Endothelial cell of umbilical vein (primary cell): ENCODE results near the gene P2RX2. TPM values are rescaled to one million over a fixed set of nuclear protein-coding genes. Genes with fewer than 3 reads are reported as not detected.

ENCODE experiments used
- BruUV-seq: library from RNA; stranded (reverse); fragments of 400-500 nt; replicated peaks from 2 replicates; lab custom pipeline; 2021; lab: Mats Ljungman, UMichigan
- CTCF ChIA-PET: fragments of 300-600, 350-600 bp; sonication (Branson Sonifier 250); formaldehyde crosslinking; loops from one replicate; lab custom pipeline; 2021; ENCODE audit warnings: antibody characterized with exemption, inconsistent platforms; lab: Charles Lee
- POLR2A ChIA-PET: fragments of 300-600, 350-600 bp; sonication (Branson Sonifier 250); formaldehyde crosslinking; loops from one replicate; lab custom pipeline; 2021; ENCODE audit warnings: antibody characterized with exemption, inconsistent platforms; lab: Charles Lee
- DNase-seq: peaks from one replicate; pipeline ENCODE4 v3.0.0-alpha.2; 2011; ENCODE audit warnings: low read depth, low spot score
- FAIRE-seq: peaks from 2 replicates; lab custom pipeline; 2011; peaks lifted over from hg19 to GRCh38; lab: Jason Lieb, UNC
- H2AFZ ChIP-seq: 2 replicates; pipeline ENCODE4 v1.6.0; 2012; ENCODE audit warnings: low read depth, low read length, control low read depth, inconsistent platforms
- H3K27ac ChIP-seq: 2 replicates; pipeline ENCODE4 v1.5.1; 2011; ENCODE audit warnings: low read depth, mild to moderate bottlenecking, control low read depth, low read length, moderate library complexity; ENCODE audit not compliant: insufficient read depth
- H3K27me3 ChIP-seq, 2 experiments: 2 replicates each; pipeline versions ENCODE4 v1.6.0 to v1.6.1; 2011; ENCODE audit warnings: low read length in 2 of 2, mixed read lengths in 1 of 2; ENCODE audit not compliant: control insufficient read depth in 2 of 2, insufficient read depth in 2 of 2
- H3K36me3 ChIP-seq, 2 experiments: 2 replicates in 1 of 2; 3 replicates in 1 of 2; pipeline ENCODE4 v1.5.1; 2011; ENCODE audit warnings: low read length in 2 of 2, mild to moderate bottlenecking in 1 of 2, moderate library complexity in 1 of 2; ENCODE audit not compliant: control insufficient read depth in 2 of 2, insufficient read depth in 2 of 2; ENCODE audit errors: extremely low read depth in 1 of 2
- H3K4me1 ChIP-seq: 3 replicates; pipeline ENCODE4 v1.5.1; 2011; ENCODE audit warnings: mild to moderate bottlenecking, low read length; ENCODE audit not compliant: control insufficient read depth, insufficient read depth; ENCODE audit errors: extremely low read depth
- H3K4me2 ChIP-seq: 2 replicates; pipeline ENCODE4 v1.6.1; 2011; ENCODE audit warnings: low read length, control low read depth, mixed read lengths; ENCODE audit not compliant: insufficient read depth
- H3K4me3 ChIP-seq, 3 experiments: fragments of 200-600 bp in 1 of 3; sonication (generic), shearing (Covaris generic) in 1 of 3; replicated peaks in 1 of 3; 2 replicates each; pipeline ENCODE4 v1.5.1; 2011 to 2016; ENCODE audit warnings: control low read depth in 3 of 3, low read length in 3 of 3, mild to moderate bottlenecking in 2 of 3, inconsistent platforms in 1 of 3, low read depth in 1 of 3, moderate library complexity in 1 of 3; ENCODE audit not compliant: insufficient read depth in 1 of 3
- H3K79me2 ChIP-seq: 2 replicates; pipeline ENCODE4 v1.6.0; 2012; ENCODE audit warnings: low read length, inconsistent platforms; ENCODE audit not compliant: control insufficient read depth, insufficient read depth
- H3K9ac ChIP-seq: replicated peaks from 2 replicates; pipeline ENCODE3; 2011; ENCODE audit warnings: low read length, control low read depth; ENCODE audit not compliant: insufficient read depth; ENCODE audit errors: extremely low read depth
- H3K9me1 ChIP-seq: replicated peaks from 3 replicates; pipeline ENCODE4 v1.6.0; 2011; ENCODE audit warnings: mild to moderate bottlenecking, low read length; ENCODE audit not compliant: control insufficient read depth, insufficient read depth; ENCODE audit errors: extremely low read depth
- H3K9me3 ChIP-seq: replicated peaks from 2 replicates; pipeline ENCODE4 v1.5.1; 2012; ENCODE audit warnings: low read length, inconsistent platforms; ENCODE audit not compliant: control insufficient read depth, insufficient read depth
- H4K20me1 ChIP-seq: replicated peaks from 2 replicates; pipeline ENCODE3; 2011; ENCODE audit warnings: mild to moderate bottlenecking, low read length; ENCODE audit not compliant: control insufficient read depth, insufficient read depth; ENCODE audit errors: extremely low read depth
- CTCF ChIP-seq, 2 donors: IDR thresholded peaks; 1 replicate in 1 of 2; 2 replicates in 1 of 2; pipeline ENCODE4 v1.5.1; 2011; ENCODE audit warnings: low read length in 2 of 2, mild to moderate bottlenecking in 2 of 2, moderate library complexity in 2 of 2, control low read depth in 1 of 2, inconsistent platforms in 1 of 2, low read depth in 1 of 2; ENCODE audit not compliant: insufficient read depth in 1 of 2; ENCODE audit errors: extremely low read depth in 1 of 2
- EZH2 ChIP-seq: IDR thresholded peaks from 2 replicates; pipeline ENCODE4 v1.6.1; 2012; ENCODE audit warnings: borderline replicate concordance, low read depth, mild to moderate bottlenecking, moderate library complexity, low read length, inconsistent platforms; ENCODE audit not compliant: severe bottlenecking
- FOS ChIP-seq: IDR thresholded peaks from 2 replicates; pipeline ENCODE4 v1.6.1; 2011; ENCODE audit warnings: mild to moderate bottlenecking, low read length, moderate library complexity, borderline replicate concordance; ENCODE audit not compliant: insufficient read depth
- GATA2 ChIP-seq: IDR thresholded peaks from 2 replicates; pipeline ENCODE4 v1.7.0; 2011; ENCODE audit warnings: low read depth, mild to moderate bottlenecking, moderate library complexity, mixed read lengths, low read length; ENCODE audit not compliant: insufficient read length, insufficient read depth
- JUN ChIP-seq: IDR thresholded peaks from 2 replicates; pipeline ENCODE4 v1.6.1; 2011; ENCODE audit warnings: borderline replicate concordance, low read depth; ENCODE audit not compliant: insufficient read length, insufficient read depth
- MAX ChIP-seq: IDR thresholded peaks from 2 replicates; pipeline ENCODE4 v1.6.1; 2011; ENCODE audit not compliant: insufficient read depth, insufficient read length
- MYC ChIP-seq: IDR thresholded peaks from one replicate; pipeline ENCODE4 v1.6.1; 2011; ENCODE audit warnings: mild to moderate bottlenecking, low read depth, low read length
- POLR2A ChIP-seq: IDR thresholded peaks from 2 replicates; pipeline ENCODE4 v1.6.1; 2012; ENCODE audit warnings: low read depth, mild to moderate bottlenecking, control low read depth, low read length
- POLR2AphosphoS5 ChIP-seq: IDR thresholded peaks from 2 replicates; pipeline ENCODE4 v1.6.1; 2012; ENCODE audit warnings: low read depth, mild to moderate bottlenecking, control low read depth, low read length, moderate library complexity; ENCODE audit not compliant: insufficient read depth
- dilution Hi-C: fragments of 300-500 bp; cut with MboI; formaldehyde crosslinking; loops from one replicate; pipeline ENCODE4 v1.15.0; 2019; ENCODE audit warnings: low sequenced_read_pairs; ENCODE audit not compliant: extremely low pct_ligation_motif_present
- intact Hi-C: fragments of 100-400 bp; cut with micrococcal nuclease; formaldehyde crosslinking; loops from one replicate; pipeline ENCODE4 v1.10.0; 2022
- polyA plus RNA-seq, 4 experiments: library from polyadenylated mRNA; depleted of rRNA in 3 of 4; stranded (reverse) in 3 of 4; unstranded in 1 of 4; fragments of >200 nt; gene quantifications; 2 replicates each; pipeline versions ENCODE4 v1.2.1 to v1.2.3, GENCODE V29; 2011 to 2012; ENCODE audit warnings: missing spikeins in 1 of 4
- total RNA-seq: library from RNA; stranded (reverse); gene quantifications from 2 replicates; pipeline ENCODE4 v1.2.3, GENCODE V29; 2021

P2RX2 gene
- total and polyA plus RNA-seq, 2 donors (not counting 3 experiments of a cell fraction or from before 2014, with no cell fraction given), result not detected

GRCh38 chr12:132620113-132620898 lies 1.7 kb downstream of the P2RX2 start:
- Histone ChIP-seq H3K27ac (no peak overlapping the region), H2AFZ (no peak overlapping the region), H3K27me3 (peaks cover 26 to 33% of the 10 kb centered on the region in 2 experiments), H4K20me1 (no peaks in the 10 kb centered on the region), H3K4me3 (no peak overlapping the region), H3K79me2 (no peaks in the 10 kb centered on the region), H3K9me1 (no peaks in the 10 kb centered on the region), H3K4me1 (no peaks in the 10 kb centered on the region), H3K36me3 (peaks cover 0 to 6% of the 10 kb centered on the region in 2 experiments), H3K9ac (no peak overlapping the region), H3K4me2 (no peak overlapping the region), H3K9me3 (peaks cover 3% of the 10 kb centered on the region)
- no TSS peak for BruUV-seq
- FAIRE-seq (no peak), DNase-seq (no peak)
- intact Hi-C loops, result no loop called here
- dilution Hi-C loops, result no loop called here
- CTCF ChIA-PET, result no interaction called here
- POLR2A ChIA-PET, result no interaction called here
- TF ChIP-seq JUN (no peak), MYC (no peak), POLR2AphosphoS5 (no peak), GATA2 (no peak), EZH2 (no peak), CTCF (IDR thresholded peaks at IDR 0.05; ENCODE audit: extremely low read depth in 1 of 2, insufficient read depth in 1 of 2, low read depth in 1 of 2, low read length in 2 of 2) (no peak), POLR2A (no peak), FOS (no peak), MAX (no peak)
